Upper lobe of left lung (tissue), 4 donors: ENCODE data around the gene ZFP36L2.

Experiments used
- CTCF ChIP-seq, 6 experiments: fragments of 450-650 bp in 4 of 6; fragments of 200-600 bp in 2 of 6; sonication (generic) in 2 of 6; IDR thresholded peaks; one replicate each; pipeline ENCODE4 v1.5.1; 2016 to 2019; ENCODE audit warnings: antibody characterized with exemption in 6 of 6
- POLR2A ChIP-seq, 4 donors: fragments of 450-650 bp; IDR thresholded peaks; one replicate each; pipeline ENCODE4 v1.5.1; 2016 to 2017; ENCODE audit warnings: antibody characterized with exemption in 4 of 4, mild to moderate bottlenecking in 2 of 4

DNA sequence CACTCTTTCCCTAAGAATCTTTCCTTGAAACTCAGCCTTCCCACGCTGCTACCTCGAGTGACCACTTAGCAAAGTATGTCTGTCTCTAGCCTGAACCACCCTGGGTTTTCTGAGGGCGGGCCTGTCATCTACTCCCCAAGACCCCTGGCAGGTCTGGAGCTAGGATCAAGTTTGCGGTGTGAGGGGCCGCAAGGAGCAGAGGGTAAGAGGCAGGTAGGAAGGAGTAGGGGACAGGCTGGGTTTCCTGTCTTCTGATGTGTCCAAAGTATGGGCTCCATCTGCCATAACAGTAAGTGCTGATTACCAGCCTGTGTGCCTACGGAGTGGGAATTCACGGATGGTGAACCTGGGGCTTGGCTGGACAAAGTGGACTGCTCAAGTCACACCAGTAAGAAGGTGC lies 25.4 kb downstream of the ZFP36L2 start:
- TF ChIP-seq CTCF (IDR thresholded peaks at IDR 0.05) (no peak), POLR2A (IDR thresholded peaks at IDR 0.05) (no peak)
